Stimulated activated CD8-positive, alpha-beta memory T cell treated with anti-CD3 and anti-CD28 coated beads, Interleukin-2, amount 100 ng/mL, for 1 hour (primary cell): ENCODE measurements around the gene CERCAM.

Source experiments
- DNase-seq, 2 donors: peaks; one replicate each; pipeline ENCODE4 v3.0.0-alpha.2; 2020; ENCODE audit warnings: low read depth in 2 of 2

Gene CERCAM, protein sequence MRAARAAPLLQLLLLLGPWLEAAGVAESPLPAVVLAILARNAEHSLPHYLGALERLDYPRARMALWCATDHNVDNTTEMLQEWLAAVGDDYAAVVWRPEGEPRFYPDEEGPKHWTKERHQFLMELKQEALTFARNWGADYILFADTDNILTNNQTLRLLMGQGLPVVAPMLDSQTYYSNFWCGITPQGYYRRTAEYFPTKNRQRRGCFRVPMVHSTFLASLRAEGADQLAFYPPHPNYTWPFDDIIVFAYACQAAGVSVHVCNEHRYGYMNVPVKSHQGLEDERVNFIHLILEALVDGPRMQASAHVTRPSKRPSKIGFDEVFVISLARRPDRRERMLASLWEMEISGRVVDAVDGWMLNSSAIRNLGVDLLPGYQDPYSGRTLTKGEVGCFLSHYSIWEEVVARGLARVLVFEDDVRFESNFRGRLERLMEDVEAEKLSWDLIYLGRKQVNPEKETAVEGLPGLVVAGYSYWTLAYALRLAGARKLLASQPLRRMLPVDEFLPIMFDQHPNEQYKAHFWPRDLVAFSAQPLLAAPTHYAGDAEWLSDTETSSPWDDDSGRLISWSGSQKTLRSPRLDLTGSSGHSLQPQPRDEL

DNA sequence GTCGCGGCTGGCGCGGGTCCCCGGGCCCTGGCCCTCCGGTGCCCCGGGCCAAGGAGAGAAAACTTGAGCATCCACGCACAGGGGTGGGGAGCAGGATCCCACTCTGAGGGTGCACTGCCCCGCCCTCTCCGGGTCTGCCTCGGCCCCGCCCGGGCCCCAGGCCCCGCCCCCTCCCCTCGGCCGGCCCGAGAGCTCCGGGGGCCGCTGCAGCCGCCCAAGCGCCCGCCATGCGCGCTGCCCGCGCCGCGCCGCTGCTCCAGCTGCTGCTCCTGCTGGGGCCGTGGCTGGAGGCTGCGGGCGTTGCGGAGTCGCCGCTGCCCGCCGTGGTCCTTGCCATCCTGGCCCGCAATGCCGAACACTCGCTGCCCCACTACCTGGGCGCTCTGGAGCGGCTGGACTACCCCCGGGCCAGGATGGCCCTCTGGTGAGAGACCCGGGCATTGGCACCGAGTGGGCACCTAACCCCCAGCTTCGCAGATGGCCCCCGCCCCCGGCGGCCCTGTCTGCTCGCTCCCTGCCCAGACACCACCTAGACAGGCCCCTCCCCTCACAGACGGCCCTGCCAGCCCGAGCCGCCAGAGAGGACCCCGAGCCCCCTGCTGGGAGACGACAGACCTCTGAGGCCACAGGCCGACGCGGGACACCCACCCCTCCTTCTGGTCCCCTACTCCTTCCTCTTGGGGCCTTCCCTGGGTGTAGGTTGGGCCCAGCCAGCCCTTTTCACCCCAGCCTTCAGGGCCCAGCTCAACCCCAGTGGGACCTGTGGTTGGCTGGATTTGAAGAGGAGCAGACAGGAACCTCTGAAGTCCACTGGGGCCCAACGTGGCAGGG, at the start of gene CERCAM:
CERCAM (plus strand) TSS at position 207 of the 831 bp plus-strand sequence; CDS start at position 228, 21 bp downstream.
- DNase-seq = peak; percentile 24 to 34

DNA sequence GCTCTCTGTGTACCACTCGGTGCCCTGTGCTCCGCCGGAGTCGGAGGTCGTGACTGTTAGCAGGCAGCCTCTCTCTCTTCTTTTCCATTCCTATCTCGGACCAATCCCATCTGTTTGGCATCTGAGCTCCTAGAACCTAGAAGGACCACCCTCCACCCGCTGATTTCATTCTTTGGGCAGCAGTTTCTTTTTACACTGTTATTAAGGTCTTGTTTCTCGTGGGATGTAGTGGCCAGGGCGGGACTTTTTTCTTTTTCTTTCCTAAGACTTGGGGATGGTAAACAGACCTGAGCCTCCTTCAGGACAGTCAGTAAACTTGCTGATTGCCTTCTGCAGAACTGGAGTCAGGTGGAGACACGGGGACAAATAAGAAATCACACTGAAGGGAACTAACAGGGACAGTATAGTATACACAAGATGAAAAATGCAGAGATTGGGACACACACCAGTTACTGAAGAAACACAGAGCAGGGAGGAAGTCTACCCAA, 49.0 kb upstream of the CERCAM start:
- no peak for DNase-seq

DNA sequence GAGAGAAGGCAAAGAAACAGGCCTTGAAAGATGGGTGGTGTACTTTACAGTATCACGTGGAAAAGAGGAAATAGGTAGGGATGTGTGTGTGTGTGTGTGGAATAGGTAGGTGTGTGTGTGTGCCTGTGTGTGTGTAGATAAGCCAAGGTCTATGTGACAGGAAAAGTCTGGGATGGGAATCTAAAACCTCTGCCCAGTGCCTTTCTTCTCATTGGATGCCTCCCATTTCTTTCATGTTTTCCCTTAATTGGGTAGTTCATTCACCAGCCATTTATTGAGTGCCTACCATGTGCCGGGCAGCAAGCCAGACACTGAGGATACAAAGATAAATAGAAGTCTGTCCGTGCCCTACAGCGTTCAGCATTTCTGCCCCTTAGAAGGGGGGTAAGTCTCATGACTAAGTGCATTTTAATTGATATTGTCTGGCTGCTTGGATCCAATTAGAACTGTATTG, 48.4 kb upstream of the CERCAM start:
- no peak for DNase-seq

DNA sequence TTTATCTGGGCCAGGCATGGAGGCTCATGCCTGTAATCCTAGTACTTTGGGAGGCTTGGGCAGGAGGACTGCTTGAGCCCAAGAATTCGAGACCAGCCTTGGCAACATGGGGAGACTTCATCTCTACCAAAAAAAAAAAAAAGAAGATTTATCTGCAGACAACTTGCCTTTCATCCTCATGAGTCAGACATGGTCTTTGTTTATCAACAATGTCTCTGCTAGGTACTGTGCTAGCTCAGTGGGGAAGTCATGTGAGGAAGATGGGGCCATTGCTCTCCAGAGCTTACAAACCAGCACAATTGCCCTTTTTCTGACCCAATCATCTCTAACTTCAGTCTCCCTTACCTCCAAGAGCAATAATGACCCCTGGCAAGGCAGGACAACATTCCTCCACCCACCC, 47.9 kb upstream of the CERCAM start:
- DNase-seq = no peak

DNA sequence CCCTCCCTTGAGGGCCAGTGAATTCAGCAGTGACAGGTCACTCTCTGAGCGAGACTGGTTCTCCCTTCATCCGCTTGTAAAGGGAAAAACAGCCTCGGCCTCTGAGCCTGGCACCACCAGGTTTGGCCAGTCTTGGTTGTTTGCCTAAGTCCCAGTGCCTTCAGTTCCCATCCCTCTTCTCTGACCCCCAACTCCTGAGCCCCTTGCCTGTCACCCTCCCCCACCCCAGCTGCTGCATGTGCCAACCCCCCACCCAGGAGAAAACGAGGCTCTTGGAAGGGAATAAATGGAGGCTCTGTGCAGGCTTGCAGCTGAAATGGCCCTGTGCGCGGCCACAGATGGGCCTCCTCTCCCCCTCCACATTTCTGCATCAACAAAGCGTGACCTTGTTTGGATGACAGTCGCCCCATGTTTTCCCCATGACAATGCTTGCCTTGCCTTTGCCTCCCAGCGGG, 46.4 kb upstream of the CERCAM start:
- no peak for DNase-seq

DNA sequence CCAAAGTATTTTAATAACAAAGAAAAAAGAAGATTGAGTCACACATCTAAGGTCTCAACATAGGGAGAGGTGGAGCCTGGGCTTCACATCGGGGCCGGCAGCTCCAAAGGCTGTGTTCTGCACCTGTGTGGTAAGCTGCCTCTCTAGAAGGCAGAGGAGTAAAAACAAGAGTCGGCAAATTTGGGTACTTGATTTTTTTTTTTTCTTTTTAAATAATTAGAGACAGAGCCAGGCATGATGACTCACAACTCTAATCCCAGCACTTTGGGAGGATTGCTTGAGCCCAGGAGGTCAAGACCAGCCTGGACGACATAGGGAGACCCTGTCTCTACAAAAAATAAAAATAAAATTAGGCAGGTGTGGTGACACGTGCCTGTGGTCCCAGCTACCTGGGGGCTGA, 44.8 kb upstream of the CERCAM start:
- no peak for DNase-seq

DNA sequence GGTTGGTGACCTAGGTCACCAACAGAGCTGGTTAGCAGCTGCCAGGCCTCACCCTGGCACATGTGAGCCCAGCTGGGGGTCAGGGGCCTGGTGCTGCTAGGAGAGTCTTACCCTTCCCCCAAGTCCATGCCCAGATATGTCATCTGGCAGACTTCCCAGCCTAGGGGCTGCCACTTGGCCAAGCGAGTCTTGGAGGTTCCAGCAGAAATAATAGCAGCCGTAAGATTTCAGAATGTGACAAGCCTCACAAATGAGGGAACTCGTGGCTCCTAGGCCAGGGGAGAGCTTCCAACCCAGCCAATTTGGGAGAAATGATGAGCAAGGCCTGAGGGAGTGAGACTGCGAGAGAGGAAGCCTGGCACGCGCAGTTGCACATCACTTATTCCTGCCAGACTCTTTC, 38.4 kb upstream of the CERCAM start:
- no peak for DNase-seq

DNA sequence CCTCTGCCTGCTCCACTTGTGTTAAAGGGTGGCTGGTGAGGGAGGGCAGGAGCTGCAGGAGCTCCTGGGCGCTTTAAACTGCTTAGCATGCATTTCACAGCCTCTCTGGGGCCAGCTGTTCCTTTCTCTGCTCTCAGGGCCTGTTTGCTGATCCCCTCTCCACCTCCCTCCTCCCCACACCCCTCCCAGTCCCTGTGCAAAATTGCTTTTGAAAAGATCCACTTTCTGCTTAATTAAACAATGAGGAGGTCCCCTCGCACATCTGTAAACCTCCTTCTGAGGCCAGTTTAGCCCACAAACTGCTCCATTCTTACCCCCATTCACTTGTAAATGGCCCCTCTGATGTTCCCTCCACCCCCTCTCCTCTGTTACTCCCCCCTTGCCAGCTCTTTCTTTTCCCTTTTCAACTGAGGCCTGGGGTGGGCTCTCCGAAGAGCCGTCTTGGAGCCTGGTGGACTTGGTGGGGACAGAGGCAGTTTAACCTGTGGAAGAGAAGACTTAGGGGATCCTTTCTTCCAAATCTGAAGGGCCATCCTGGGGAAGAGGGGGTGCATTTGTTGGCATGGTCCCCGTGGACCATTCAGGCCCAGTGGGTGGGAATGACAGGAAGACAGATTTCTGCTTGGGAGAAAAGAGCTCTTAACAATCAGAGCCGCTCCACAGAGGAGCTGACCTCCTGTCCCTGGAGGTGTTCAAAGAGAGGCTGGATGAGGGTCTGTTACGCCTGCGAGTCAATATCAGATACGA, 37.5 kb upstream of the CERCAM start:
- DNase-seq = no peak

DNA sequence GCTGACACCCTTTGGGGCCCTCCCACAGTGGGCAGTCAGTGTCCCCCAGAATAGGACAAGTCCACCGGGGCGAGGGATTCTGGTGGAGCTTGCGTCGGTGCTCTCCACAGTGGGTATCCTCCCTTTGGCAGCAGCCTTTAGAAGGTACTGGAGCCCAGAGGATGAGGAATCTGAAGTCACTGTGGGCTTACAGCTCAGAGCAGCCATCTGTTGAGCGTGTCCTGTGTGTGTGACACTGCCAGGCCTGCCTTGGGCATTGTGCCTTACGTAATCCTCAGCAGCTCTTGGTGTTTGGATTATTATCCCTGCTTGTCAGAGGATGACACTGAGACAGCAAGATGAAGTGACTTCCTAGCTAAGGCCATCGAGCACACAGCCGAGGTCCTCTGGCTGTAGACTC, 36.9 kb upstream of the CERCAM start:
- DNase-seq = no peak

DNA sequence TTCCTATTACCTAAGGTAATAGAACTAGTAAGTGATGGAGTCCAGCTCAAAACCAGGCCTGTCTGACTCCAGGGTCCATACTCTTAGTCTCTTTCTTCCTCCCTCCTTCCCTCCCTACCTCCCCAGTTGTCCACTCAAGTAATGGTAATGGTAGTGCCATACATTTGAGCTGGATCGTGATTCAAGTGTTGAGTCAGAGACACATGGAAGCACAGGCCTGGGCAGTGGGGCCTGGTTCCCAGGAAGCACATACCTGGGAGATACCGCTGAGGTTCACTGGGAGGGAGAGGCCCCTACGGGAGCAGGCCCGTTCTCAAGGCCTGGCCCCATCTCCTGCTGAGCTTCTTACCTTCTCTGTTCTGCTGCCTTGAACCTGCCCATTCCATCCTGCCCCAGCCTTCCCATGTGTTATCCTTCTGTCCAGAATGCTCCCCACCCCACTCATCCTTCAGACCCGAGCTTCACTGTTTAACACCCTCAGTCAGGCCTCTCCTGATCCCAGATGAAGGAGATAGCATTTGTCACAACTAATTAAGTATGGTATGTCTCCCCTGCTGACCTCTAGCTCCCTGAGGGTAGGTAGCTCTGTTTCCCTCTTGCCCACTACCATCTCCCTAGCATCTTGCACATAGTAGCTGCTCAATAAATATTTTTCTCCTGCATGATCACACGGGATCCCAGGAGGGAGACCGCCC, 35.7 kb upstream of the CERCAM start:
- no peak for DNase-seq

DNA sequence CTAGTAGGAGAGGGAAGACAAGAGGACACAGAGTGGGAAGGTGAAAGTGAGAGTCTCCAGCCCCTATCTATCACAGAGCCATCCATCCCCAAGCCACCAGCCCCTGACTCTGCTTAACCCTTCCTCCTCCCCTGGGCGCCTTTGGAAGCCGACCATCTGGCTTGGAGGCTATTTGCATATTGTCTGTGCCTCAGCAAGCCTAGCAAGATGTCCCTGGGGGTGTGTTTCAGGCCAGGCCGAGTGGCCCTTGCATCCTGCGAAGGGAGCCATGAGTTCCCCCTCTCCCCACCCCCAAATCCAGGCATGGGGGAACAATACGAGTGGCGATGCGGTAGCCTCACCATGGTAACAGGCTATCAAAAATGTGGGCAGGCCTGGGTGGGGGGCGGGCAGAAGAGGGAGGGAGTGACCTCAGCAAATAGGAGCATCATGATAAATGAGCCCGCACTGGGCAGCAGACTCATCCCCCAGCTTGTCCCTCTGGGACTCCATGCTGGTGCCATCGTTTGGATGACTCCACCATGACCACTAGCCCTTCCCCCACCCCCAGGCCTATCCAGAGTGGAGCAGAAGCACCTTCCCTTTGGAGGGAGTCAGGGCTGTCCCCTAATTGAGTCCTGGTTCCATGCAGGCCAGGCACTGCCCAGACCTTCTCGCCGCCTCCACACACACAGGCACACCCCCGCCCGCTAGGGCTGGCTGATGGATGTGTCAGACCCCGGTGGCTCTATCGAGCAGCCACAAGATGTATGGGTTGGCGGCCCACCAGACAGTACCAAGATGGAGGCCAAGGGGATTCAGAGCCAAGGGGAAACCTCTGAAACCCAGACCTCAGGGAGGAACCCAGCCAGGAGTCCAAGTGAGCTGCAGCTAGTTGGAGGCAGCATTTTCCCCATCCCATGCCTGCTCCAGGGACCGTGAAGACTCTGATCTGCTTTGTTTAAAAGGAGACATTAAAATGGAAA, 34.9 kb upstream of the CERCAM start:
- no peak for DNase-seq

DNA sequence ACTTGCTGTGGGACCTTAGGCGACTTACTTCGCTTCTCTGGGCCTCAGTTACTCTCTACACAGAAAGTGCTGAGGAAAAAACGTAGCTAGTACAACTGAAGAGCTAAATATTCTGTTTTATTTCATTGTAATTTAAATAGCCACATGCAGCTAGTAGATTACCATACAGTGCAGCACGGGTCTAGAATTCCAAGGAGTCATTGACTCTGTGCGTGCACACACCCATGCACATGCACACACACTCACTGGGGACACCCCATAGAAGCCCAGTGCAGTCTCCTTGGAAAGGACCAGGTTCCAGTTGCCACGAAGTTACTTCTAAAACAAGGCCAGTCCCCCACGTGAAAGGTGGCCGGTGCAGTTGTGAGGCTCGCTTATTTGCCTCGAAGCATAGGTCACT, 32.5 kb upstream of the CERCAM start:
- DNase-seq = no peak

DNA sequence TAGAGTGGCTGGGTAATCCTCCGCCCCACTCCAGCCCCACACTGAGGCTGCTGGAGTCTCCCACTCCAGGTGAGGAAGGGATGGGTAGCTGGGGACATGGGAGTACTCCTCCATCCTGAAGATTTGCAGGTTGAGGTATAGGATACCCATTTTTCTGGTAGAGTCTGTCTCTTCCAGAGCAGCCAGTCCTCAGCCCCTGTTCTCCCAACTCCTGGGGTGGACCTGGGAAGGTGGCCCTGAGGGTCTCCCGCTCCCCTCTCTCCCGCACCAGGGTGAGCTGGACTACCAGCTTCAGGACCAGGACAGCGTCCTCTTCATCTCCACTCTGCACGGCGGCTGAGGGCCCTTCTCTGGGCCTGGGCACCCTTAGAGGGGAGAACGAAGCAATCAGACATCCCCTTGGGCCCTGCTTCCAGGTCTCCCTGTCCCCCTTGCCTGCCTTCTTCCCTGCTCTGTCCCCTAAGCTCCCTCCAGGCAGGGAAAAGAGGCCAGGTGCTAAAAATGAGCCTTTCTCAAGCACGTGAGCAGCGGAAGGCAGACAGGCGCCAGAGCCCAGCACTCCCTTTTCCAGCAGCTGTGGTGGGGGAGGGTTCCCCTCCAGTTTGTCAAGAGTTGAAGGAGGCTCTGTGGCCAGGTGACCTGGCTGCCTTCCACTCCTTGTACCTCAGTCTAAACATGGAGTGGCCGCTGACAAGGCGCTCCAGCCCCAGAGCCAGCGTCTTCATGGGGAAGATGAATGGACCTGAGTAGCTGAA, 31.1 kb upstream of the CERCAM start:
- no peak for DNase-seq

DNA sequence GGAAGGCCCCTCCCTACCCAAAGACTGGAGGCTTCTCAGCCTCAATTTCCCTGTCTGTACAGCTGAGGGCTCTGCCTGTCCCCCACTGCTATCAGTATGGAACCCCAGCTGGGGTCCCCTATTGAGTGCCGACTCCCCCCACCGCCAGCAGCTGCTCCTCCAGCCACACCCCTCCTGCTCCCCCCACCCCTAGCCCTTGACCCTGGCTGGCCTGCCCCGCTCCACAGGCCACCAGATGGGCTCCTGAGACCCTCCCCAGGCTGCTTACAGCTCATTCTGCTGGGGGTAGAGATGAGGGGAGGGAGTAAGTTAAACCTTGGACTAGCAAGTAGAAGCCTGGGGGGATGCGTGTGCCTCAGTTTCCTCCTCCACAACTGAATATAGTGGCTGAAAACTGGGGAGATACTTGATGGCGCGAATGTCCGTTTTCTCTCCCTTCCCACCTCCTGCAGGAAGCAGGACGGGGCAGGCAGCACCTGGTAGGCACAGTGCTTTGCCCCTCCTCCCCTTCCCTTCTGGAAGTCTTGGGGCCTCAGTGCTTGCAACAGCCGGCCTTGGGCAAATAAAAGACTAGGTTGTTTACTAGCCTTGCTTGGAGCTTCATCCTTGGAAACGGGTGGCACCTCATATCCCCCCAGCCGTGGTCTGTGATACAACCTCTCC, 30.4 kb upstream of the CERCAM start:
- DNase-seq = no peak

DNA sequence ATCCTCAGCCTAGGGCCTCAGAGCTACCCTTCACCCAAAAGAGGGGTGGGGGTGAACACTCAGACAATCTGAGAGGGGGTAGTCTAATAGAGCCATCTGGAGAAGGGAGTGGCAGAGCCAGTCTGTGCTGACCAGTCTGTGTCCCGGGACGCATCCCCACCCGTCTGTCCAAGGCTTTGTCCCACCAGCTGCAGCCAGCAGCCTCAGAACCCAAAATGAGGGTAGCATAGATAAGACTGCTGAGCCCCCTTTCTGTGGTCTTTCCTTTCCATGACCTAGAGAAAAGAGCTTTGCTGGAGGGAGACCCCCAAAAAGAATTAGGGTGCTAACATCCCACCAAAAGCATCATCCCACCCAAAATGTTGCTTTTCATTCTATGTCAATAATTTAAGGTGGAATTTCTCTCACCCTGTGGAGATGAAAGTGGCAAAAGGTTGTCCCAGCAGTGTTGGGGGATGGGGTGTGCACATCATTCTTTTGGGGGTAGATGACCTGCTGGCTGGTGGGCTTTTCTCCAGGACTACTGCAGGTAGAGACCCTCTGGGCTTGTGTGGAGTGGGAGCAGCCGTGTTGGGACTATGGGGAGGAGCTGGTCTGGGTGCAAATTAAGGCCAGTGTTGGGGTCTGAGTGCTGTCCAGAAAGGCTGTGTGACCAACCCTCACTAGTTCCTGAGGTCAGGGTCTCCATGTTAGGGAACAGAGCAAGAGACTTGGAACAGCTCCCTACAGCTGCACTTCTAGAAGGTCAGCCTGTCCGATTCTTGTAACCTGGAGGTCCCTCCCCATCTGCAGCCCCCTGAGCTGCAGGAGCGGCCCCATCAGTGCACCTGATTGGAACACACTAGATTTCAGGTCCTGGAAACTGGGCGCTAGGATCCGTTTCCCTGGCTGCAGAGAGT, 29.6 kb upstream of the CERCAM start:
- no peak for DNase-seq

DNA sequence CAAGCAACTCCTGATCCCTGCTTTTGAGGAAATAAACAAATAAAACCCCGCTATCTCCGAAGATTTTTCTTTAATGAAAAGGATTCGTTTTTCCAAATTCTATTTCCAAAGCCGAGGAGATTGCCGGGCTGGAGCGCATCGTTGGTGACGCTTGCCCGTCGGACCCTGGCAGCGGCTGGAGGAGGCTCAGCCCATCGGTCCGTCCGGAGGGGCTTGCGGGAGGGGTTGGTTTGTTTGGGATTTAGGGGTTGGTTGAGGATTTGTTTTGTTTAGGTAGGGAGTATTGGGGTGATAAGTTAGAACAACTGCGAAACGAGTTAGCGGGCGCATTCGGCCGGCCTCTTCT, 28.7 kb upstream of the CERCAM start:
- no peak for DNase-seq

DNA sequence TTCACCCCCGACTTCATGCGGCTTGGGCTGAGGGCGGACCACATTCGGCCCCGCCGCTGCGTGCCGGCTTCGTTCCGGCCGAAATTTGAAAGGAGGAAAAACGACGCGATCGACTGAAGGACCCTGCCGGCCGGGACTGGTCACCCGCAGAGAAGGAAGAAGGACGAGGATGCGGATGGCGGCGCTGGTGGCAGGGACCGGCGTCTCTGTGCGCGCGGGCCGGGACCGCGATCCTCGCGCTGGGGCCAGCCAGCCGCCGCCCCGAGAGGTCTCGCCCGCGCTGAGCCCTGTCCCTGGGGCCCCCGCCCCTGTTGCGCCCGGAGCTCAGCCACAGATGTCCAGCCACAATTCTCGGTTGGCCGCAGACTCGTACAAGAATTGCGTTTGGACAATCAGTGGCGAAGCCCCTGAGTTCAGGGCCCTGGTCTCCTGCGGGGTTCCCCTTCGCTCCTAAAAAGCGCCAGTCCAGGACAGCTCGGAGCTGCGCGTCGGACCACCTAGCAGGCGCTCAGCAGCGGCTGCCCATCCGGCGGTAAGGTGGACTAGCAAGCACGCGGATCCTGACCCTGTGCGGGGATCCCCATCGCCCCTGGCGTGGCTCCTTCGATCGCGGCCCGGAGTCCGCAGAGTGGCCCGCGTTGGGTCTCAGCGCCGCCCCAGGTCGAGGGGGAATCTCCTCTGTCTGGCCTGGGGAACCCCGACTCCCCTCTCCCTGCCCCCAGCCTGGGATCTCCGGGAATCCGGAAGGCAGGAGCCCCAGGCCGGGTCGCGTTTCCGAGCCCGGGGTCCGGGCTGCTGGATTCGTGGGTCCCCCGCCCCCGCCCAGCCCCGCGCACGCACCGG, 28.1 kb upstream of the CERCAM start:
- no peak for DNase-seq
